Fibroblast of mammary gland (primary cell): ENCODE results near the gene HAGH.

Experiments used
- DNase-seq: peaks from one replicate; pipeline ENCODE4 v3.0.0-alpha.2; 2010; ENCODE audit warnings: low read depth
- H3K4me3 ChIP-seq: 2 replicates; pipeline ENCODE4 v1.5.1; 2011; ENCODE audit warnings: low read depth, mild to moderate bottlenecking, low read length, moderate library complexity; ENCODE audit not compliant: control insufficient read depth
- CTCF ChIP-seq: conservative IDR thresholded peaks from 2 replicates; pipeline ENCODE4 v1.5.1; 2011; ENCODE audit warnings: low read depth, low read length, inconsistent platforms; ENCODE audit not compliant: control insufficient read depth, insufficient read depth

Gene HAGH

GRCh38 chr16:1762196-1762878 is 64.3 kb downstream of the HAGH start:
- TF ChIP-seq CTCF = no peak
- no peak for DNase-seq
- no peak overlapping the region for H3K4me3 ChIP-seq

GRCh38 chr16:1761751-1762150 is 64.9 kb downstream of the HAGH start:
- no peak for TF ChIP-seq CTCF
- DNase-seq = no peak
- no peak overlapping the region for H3K4me3 ChIP-seq

- no peak for TF ChIP-seq CTCF
- no peak overlapping the region for H3K4me3 ChIP-seq
- DNase-seq = no peak
These were observed 65.7 kb downstream of the HAGH start for GRCh38 chr16:1760911-1761310.

GRCh38 chr16:1759511-1759910 is 67.1 kb downstream of the HAGH start:
- TF ChIP-seq CTCF = no peak
- no peak overlapping the region for H3K4me3 ChIP-seq
- no peak for DNase-seq

- H3K4me3 ChIP-seq = no peak overlapping the region
- no peak for DNase-seq
- no peak for TF ChIP-seq CTCF
These were observed 67.7 kb downstream of the HAGH start for GRCh38 chr16:1758923-1759322.

- H3K4me3 ChIP-seq = no peak overlapping the region
- no peak for DNase-seq
- TF ChIP-seq CTCF = no peak
These were observed 68.7 kb downstream of the HAGH start for GRCh38 chr16:1757714-1758461.
